Head of caudate nucleus (tissue), 42 donors: ENCODE data around the gene EPB41L3.
A peak's percentile ranks its signal among the peaks of the same experiment; 100 is the strongest.
"Not testable (repeated sequence)": the region's sequence is repeated elsewhere in the genome, so short reads cannot be mapped to it uniquely, and the experiment has no call there.

Source experiments
- DNase-seq, 42 donors: peaks; one replicate each; pipeline versions ENCODE4 v3.0.0 to v3.0.0-alpha.2; 2020 to 2021; ENCODE audit warnings: mixed read lengths in 7 of 42
- intact Hi-C: fragments of 100-400 bp; cut with DNase I; formaldehyde crosslinking; loops from one replicate; pipeline ENCODE4 v1.15.0; 2022

Gene EPB41L3

GRCh38 chr18:5543773-5544389, at the start of gene EPB41L3:
Gene EPB41L3 (minus strand): TSS chr18:5543997. CDS start chr18:5489183, 54,814 bp downstream.
- DNase-seq = peak in 38 of 42 donors; percentile 24 to 76 (median 52)
- intact Hi-C loops = loop anchor here (10.0 kb wide), 1 partner anchor 89 kb away; no protein-coding TSS in a partner anchor

GRCh38 chr18:5588529-5588928, 44.7 kb upstream of the EPB41L3 start:
- intact Hi-C loops = no loop called here

GRCh38 chr18:5585653-5586052, 41.9 kb upstream of the EPB41L3 start:
- no peak for DNase-seq
- intact Hi-C loops = no loop called here

More at GRCh38 chr18:5588529-5588928, 44.7 kb upstream of the EPB41L3 start:
- DNase-seq = no peak

GRCh38 chr18:5584746-5585417, 41.1 kb upstream of the EPB41L3 start:
- intact Hi-C loops = no loop called here
- no peak for DNase-seq

GRCh38 chr18:5582849-5583681, 39.3 kb upstream of the EPB41L3 start:
- peak in 30 of 42 donors; percentile 5 to 70 (median 28) for DNase-seq
- intact Hi-C loops = no loop called here

- intact Hi-C loops = no loop called here
These were observed 38.3 kb upstream of the EPB41L3 start for GRCh38 chr18:5582076-5582475.

GRCh38 chr18:5574843-5575242, 31.0 kb upstream of the EPB41L3 start:
- intact Hi-C loops = no loop called here
- DNase-seq = no peak

More at GRCh38 chr18:5582076-5582475, 38.3 kb upstream of the EPB41L3 start:
- DNase-seq = no peak

- intact Hi-C loops = no loop called here
- no peak for DNase-seq
These were observed 27.9 kb upstream of the EPB41L3 start for GRCh38 chr18:5571666-5572065.

- intact Hi-C loops, DNase-seq: not testable (repeated sequence)
These were observed 26.8 kb upstream of the EPB41L3 start for GRCh38 chr18:5570613-5571012.

- no peak for DNase-seq
- intact Hi-C loops = no loop called here
These were observed 24.6 kb upstream of the EPB41L3 start for GRCh38 chr18:5568416-5568815.

- intact Hi-C loops = no loop called here
- no peak for DNase-seq
These were observed 15.1 kb upstream of the EPB41L3 start for GRCh38 chr18:5558851-5559250.

GRCh38 chr18:5556310-5556974, 12.6 kb upstream of the EPB41L3 start:
- DNase-seq = peak in 14 of 42 donors; percentile 6 to 67 (median 40)
- intact Hi-C loops = no loop called here

GRCh38 chr18:5554629-5555028, 10.8 kb upstream of the EPB41L3 start:
- intact Hi-C loops = no loop called here
- DNase-seq = no peak

- intact Hi-C loops = loop anchor here (10.0 kb wide), 1 partner anchor 92 kb away; no protein-coding TSS in a partner anchor
- peak in 28 of 42 donors; percentile 26 to 74 (median 52) for DNase-seq
These were observed 2.9 kb upstream of the EPB41L3 start for GRCh38 chr18:5546660-5547059.

GRCh38 chr18:5543036-5543680, 639 bp downstream of the EPB41L3 start:
- DNase-seq = peak in 33 of 42 donors; percentile 11 to 70 (median 42)
- intact Hi-C loops = loop anchor here (10.0 kb wide), 1 partner anchor 88 kb away; no protein-coding TSS in a partner anchor

GRCh38 chr18:5542515-5543035, 1.2 kb downstream of the EPB41L3 start:
- intact Hi-C loops = loop anchor here (10.0 kb wide), 1 partner anchor 88 kb away; no protein-coding TSS in a partner anchor
- DNase-seq = peak in 18 of 42 donors; percentile 17 to 51 (median 30)

GRCh38 chr18:5541644-5542043, 2.2 kb downstream of the EPB41L3 start:
- intact Hi-C loops = loop anchor here (10.0 kb wide), 1 partner anchor 87 kb away; no protein-coding TSS in a partner anchor
- no peak for DNase-seq

GRCh38 chr18:5539391-5539790, 4.4 kb downstream of the EPB41L3 start:
- no peak for DNase-seq
- intact Hi-C loops = no loop called here
